H1 (cell line): Measurements from ENCODE around the gene FBXW5. TPM values are rescaled to one million over a fixed set of nuclear protein-coding genes. Genes with fewer than 3 reads are reported as not detected.

ENCODE experiments used
- ATF3 ChIP-seq: IDR thresholded peaks from 2 replicates; pipeline ENCODE4 v1.6.1; 2011; ENCODE audit warnings: low read depth, mild to moderate bottlenecking, low read length; ENCODE audit not compliant: insufficient read depth
- CREB1 ChIP-seq: IDR thresholded peaks from 2 replicates; pipeline ENCODE4 v1.6.1; 2012; ENCODE audit warnings: inconsistent platforms
- JUND ChIP-seq: IDR thresholded peaks from 2 replicates; pipeline ENCODE4 v1.6.1; 2011; ENCODE audit warnings: mild to moderate bottlenecking, improper control_type of control experiment, low read length
- ZNF274 ChIP-seq: IDR thresholded peaks from 2 replicates; pipeline ENCODE4 v1.7.0; 2012; ENCODE audit warnings: low read length, borderline replicate concordance; ENCODE audit errors: extremely low read depth
- polyA plus RNA-seq, 7 experiments: library from polyadenylated mRNA; depleted of rRNA in 3 of 7; stranded (reverse) in 5 of 7; unstranded in 2 of 7; fragments of >200 nt in 5 of 7; fragments of 200-250 nt in 2 of 7; gene quantifications; 1 replicate in 5 of 7; 2 replicates in 1 of 7; 4 replicates in 1 of 7; pipeline versions ENCODE4 v1.2.1 to v1.2.3, GENCODE V29; 2011 to 2013; ENCODE audit warnings: missing spikeins in 2 of 7, mixed read lengths in 2 of 7
- total RNA-seq: library from RNA; stranded (reverse); fragmentation: NEBNext Ultra II Directional; extraction: Animal tissue kit (Norgen Biotek cat#: 25700); gene quantifications from 2 replicates; pipeline ENCODE4 v1.2.1, GENCODE V29; 2021

Gene FBXW5
- total and polyA plus RNA-seq, 2 of the 8 experiments (the other 6 are each of a cell fraction or from before 2014, with no cell fraction given): 49.0 to 71.0 TPM

GRCh38 chr9:136922540-136922939 lies 22.0 kb downstream of the FBXW5 start (continued):
- TF ChIP-seq ATF3 (no peak), CREB1 (no peak), ZNF274 (no peak), JUND (no peak)
